Calu3 (cell line): Measurements from ENCODE around the gene CRACR2B. TPM values are rescaled to one million over a fixed set of nuclear protein-coding genes. Genes with fewer than 3 reads are reported as not detected.

Source experiments
- BruUV-seq: library from RNA; stranded (reverse); fragments of 400-500 nt; replicated peaks from 2 replicates; lab custom pipeline; 2021; lab: Mats Ljungman, UMichigan
- CTCF ChIA-PET: fragments of 300-600 bp; sonication (Branson Sonifier 250); formaldehyde crosslinking; loops from one replicate; lab custom pipeline; 2022; ENCODE audit warnings: antibody characterized with exemption; lab: Charles Lee
- DNase-seq: peaks from one replicate; pipeline ENCODE4 v3.0.0; 2022
- H3K27ac Mint-ChIP-seq: one replicate; pipeline ENCODE4 v1.8.0; 2022; ENCODE audit warnings: mixed read lengths; ENCODE audit not compliant: unreplicated experiment
- H3K27me3 Mint-ChIP-seq: one replicate; pipeline ENCODE4 v1.8.0; 2022; ENCODE audit warnings: mixed read lengths; ENCODE audit not compliant: unreplicated experiment
- H3K36me3 Mint-ChIP-seq: one replicate; pipeline ENCODE4 v1.8.0; 2022; ENCODE audit warnings: mild to moderate bottlenecking, moderate library complexity, mixed read lengths; ENCODE audit not compliant: insufficient read depth, unreplicated experiment
- H3K4me1 Mint-ChIP-seq: one replicate; pipeline ENCODE4 v1.8.0; 2022; ENCODE audit warnings: mild to moderate bottlenecking, low read depth, mixed read lengths; ENCODE audit not compliant: unreplicated experiment
- H3K4me3 Mint-ChIP-seq: one replicate; pipeline ENCODE4 v1.8.0; 2022; ENCODE audit warnings: mild to moderate bottlenecking, low read depth, moderate library complexity, mixed read lengths; ENCODE audit not compliant: unreplicated experiment
- H3K9me3 Mint-ChIP-seq: one replicate; pipeline ENCODE4 v1.8.0; 2022; ENCODE audit warnings: low read depth, mixed read lengths; ENCODE audit not compliant: unreplicated experiment
- CTCF ChIP-seq: fragments of 200-600 bp; IDR thresholded peaks from one replicate; pipeline ENCODE4 v1.8.0; 2022; ENCODE audit warnings: antibody characterized with exemption; ENCODE audit not compliant: unreplicated experiment
- intact Hi-C: fragments of 100-400 bp; cut with micrococcal nuclease; formaldehyde crosslinking; loops from one replicate; pipeline ENCODE4 v1.10.0; 2022; ENCODE audit not compliant: unreplicated experiment
- total RNA-seq: library from RNA; stranded (reverse); gene quantifications from 2 replicates; pipeline ENCODE4 v1.2.3, GENCODE V29; 2022

Gene CRACR2B
- total RNA-seq, 1 experiment from 2014 or later: 33.4 TPM

GRCh38 chr11:800473-800872 lies 27.2 kb upstream of the CRACR2B start:
- H3K27ac Mint-ChIP-seq: no peak overlapping the region
- TF ChIP-seq CTCF: no peak
- peaks cover 8% of the 10 kb centered on the region for H3K4me1 Mint-ChIP-seq
- H3K4me3 Mint-ChIP-seq: no peak overlapping the region
- no peaks in the 10 kb centered on the region for H3K27me3 Mint-ChIP-seq
- CTCF ChIA-PET: no interaction called here
- no peak for DNase-seq
- intact Hi-C loops: no loop called here
- no TSS peak for BruUV-seq
- no peaks in the 10 kb centered on the region for H3K9me3 Mint-ChIP-seq
- peaks cover 70% of the 10 kb centered on the region for H3K36me3 Mint-ChIP-seq

- TF ChIP-seq CTCF: no peak
- Mint-ChIP-seq H3K36me3 (peaks cover 70% of the 10 kb centered on the region), H3K27me3 (no peaks in the 10 kb centered on the region), H3K4me1 (peaks cover 8% of the 10 kb centered on the region), H3K4me3 (no peak overlapping the region), H3K27ac (peak overlapping the region; percentile 44), H3K9me3 (no peaks in the 10 kb centered on the region)
- no TSS peak for BruUV-seq
- CTCF ChIA-PET: no interaction called here
- DNase-seq: no peak
- intact Hi-C loops: no loop called here
These were observed 26.5 kb upstream of the CRACR2B start for GRCh38 chr11:801097-801780.

GRCh38 chr11:802018-802617 lies 25.6 kb upstream of the CRACR2B start:
- Mint-ChIP-seq H3K36me3 (peaks cover 69% of the 10 kb centered on the region), H3K27me3 (no peaks in the 10 kb centered on the region), H3K4me3 (no peak overlapping the region), H3K4me1 (peaks cover 8% of the 10 kb centered on the region), H3K27ac (no peak overlapping the region), H3K9me3 (no peaks in the 10 kb centered on the region)
- TF ChIP-seq CTCF: no peak
- CTCF ChIA-PET: no interaction called here
- intact Hi-C loops: no loop called here
- no peak for DNase-seq
- BruUV-seq: no TSS peak

- no TSS peak for BruUV-seq
- Mint-ChIP-seq H3K9me3 (no peaks in the 10 kb centered on the region), H3K27me3 (no peaks in the 10 kb centered on the region), H3K4me3 (no peak overlapping the region), H3K36me3 (peaks cover 65% of the 10 kb centered on the region), H3K4me1 (peaks cover 14% of the 10 kb centered on the region), H3K27ac (no peak overlapping the region)
- intact Hi-C loops: no loop called here
- CTCF ChIA-PET: no interaction called here
- no peak for TF ChIP-seq CTCF
- no peak for DNase-seq
These were observed 24.8 kb upstream of the CRACR2B start for GRCh38 chr11:802693-803466.
